Cortex of kidney (tissue), 1 donor: Measurements from ENCODE around the gene TBC1D4.

Experiments used
- DNase-seq: peaks from one replicate; lab custom pipeline; 2025; lab: John Stamatoyannopoulos, UW

Gene TBC1D4

GRCh38 chr13:75384879-75385707, 96.9 kb downstream of the TBC1D4 start:
- no peak for DNase-seq

GRCh38 chr13:75383064-75383715, 98.8 kb downstream of the TBC1D4 start:
- DNase-seq, result no peak

- DNase-seq, result no peak
Measured at GRCh38 chr13:75378301-75378700, 103.7 kb downstream of the TBC1D4 start.

- DNase-seq, result no peak
Measured at GRCh38 chr13:75376792-75377402, 105.1 kb downstream of the TBC1D4 start.

GRCh38 chr13:75375329-75375728, 106.6 kb downstream of the TBC1D4 start:
- DNase-seq, result no peak

GRCh38 chr13:75373988-75374387, 108.0 kb downstream of the TBC1D4 start:
- DNase-seq, result no peak

GRCh38 chr13:75372923-75373841, 108.8 kb downstream of the TBC1D4 start:
- DNase-seq, result no peak

GRCh38 chr13:75372517-75372916, 109.5 kb downstream of the TBC1D4 start:
- DNase-seq, result no peak

GRCh38 chr13:75371203-75371602, 110.8 kb downstream of the TBC1D4 start:
- DNase-seq, result no peak

GRCh38 chr13:75370774-75371173, 111.2 kb downstream of the TBC1D4 start:
- no peak for DNase-seq

GRCh38 chr13:75369981-75370380, 112.0 kb downstream of the TBC1D4 start:
- no peak for DNase-seq

- no peak for DNase-seq
Measured at GRCh38 chr13:75368167-75368566, 113.8 kb downstream of the TBC1D4 start.

GRCh38 chr13:75366380-75367280, 115.3 kb downstream of the TBC1D4 start:
- DNase-seq, result no peak

- no peak for DNase-seq
Measured at GRCh38 chr13:75365724-75366173, 116.2 kb downstream of the TBC1D4 start.

- no peak for DNase-seq
Measured at GRCh38 chr13:75364131-75364713, 117.7 kb downstream of the TBC1D4 start.

- DNase-seq, result no peak
Measured at GRCh38 chr13:75363371-75363770, 118.6 kb downstream of the TBC1D4 start.

- no peak for DNase-seq
Measured at GRCh38 chr13:75362026-75362425, 119.9 kb downstream of the TBC1D4 start.

- DNase-seq, result no peak
Measured at GRCh38 chr13:75360170-75360569, 121.8 kb downstream of the TBC1D4 start.

- DNase-seq, result no peak
Measured at GRCh38 chr13:75359266-75359665, 122.7 kb downstream of the TBC1D4 start.

- no peak for DNase-seq
Measured at GRCh38 chr13:75357576-75358289, 124.2 kb downstream of the TBC1D4 start.
